DMS114 treated with DMSO at 0.1 percent for 48 hours (cell line): ENCODE data around the gene DOCK3.
"Not testable (repeated sequence)": the region's sequence is repeated elsewhere in the genome, so short reads cannot be mapped to it uniquely, and the experiment has no call there.

Source experiments
- DNase-seq: peaks from one replicate; lab custom pipeline; 2025; ENCODE audit not compliant: unreplicated experiment; lab: John Stamatoyannopoulos, UW

DOCK3 gene

GRCh38 chr3:51092141-51092540, 417.4 kb downstream of the DOCK3 start:
- DNase-seq, result not testable (repeated sequence)

DNA sequence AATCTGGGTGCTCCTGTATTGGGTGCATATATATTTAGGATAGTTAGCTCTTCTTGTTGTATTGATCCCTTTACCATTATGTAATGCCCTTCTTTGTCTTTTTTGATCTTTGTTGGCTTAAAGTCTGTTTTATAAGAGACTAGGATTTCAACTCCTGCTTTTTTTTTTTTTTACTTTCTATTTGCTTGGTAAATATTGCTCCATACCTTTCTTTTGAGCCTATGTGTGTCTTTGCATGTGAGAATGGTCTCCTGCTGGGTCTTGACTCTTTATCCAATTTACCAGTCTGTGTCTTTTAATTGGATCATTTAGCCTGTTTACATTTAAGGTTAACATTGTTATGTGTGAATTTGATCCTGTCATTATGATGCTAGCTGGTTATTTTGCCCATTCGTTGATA, 420.1 kb downstream of the DOCK3 start:
- DNase-seq, result not testable (repeated sequence)

- DNase-seq, result peak; percentile 32
Measured at GRCh38 chr3:51099794-51100535, 425.2 kb downstream of the DOCK3 start.

GRCh38 chr3:51100536-51100851, 425.8 kb downstream of the DOCK3 start:
- DNase-seq, result no peak

DNA sequence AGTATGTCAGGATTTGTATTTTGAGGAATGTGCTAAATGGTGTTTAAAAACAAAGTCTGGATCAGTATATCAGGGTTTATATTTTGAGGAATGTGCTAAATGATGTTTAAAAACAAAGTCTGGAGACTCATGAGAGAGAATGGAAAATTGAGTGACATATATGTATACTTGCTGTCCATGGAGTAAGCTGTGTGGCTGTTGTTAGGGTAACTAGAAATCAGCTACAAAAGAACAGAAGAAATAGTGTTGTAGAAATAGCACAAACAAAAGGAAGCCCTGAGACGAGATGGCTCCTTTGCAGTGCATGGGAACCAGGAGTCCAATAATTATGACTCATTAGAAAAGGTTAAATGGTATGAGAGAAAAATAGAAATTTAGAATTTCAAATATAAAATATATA, 427.7 kb downstream of the DOCK3 start:
- DNase-seq, result no peak

DNA sequence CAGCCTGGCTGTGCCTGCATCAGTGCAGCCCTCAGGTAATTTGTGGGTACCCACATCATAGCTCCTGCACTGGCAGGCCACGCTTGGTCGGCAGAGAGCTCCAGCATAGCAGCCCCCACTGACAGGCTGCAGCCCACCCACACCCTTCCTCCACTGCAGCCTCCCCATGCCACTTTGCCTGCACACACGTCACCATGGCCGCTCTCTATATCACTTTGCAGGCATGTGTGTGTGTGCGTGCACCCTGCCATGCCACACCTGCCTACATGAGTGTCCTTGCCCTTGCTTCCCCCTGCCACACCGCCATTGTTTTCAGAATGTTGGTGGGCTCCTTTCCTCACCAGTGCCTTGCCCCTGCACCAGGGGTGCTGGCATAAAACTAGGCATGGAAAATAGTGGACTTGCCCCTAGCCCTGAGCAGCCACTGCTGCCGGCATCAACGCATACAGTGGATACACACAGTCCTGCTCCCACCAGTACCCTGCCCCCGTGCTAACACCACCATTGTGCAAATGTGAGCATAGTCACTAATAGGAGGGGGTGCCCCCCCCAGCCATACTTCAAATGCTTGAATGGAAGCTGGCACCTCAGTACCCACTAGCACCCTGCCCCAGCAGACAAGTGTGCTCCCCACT, 431.6 kb downstream of the DOCK3 start:
- no peak for DNase-seq

- no peak for DNase-seq
Measured at GRCh38 chr3:51110586-51110985, 435.9 kb downstream of the DOCK3 start.

- DNase-seq, result no peak
Measured at GRCh38 chr3:51122944-51123343, 448.2 kb downstream of the DOCK3 start.

DNA sequence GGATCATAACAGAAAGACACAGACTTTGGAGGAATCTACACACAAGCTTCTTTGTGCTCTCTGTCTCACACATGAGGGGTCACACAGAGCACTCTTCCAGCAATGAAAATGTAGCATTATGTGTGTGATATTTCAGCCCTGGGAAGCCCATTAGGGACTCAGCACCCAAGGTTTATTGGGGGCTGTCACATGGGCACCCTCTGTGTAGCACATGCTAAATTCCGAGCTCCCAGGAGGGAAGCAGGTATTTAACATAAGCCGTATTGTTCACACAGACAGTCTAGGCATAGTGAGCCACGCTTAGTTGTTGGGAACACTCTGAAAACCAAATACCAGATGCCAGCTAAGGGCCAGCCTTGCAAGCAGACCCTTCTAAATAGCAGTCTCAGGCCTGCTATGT, 448.8 kb downstream of the DOCK3 start:
- no peak for DNase-seq

DNA sequence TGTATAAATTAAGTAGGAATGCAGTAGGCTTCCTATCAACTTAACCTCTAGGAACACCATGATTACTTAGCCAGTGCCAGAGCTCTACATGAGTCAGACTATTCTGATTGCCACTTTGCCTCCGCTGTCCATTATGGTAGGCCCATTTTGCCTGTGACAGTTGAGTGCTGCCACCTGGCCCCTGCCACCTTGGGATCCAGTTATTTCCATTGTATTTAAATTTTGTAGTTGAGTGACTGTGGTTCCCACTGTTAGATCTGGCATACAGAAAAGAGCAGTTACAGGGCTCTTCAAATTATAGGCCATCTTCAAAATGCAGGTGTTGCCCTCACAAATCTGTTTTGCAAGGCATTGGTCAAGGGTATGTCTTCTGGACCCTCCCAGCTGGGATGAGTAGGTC, 456.9 kb downstream of the DOCK3 start:
- not testable (repeated sequence) for DNase-seq

DNA sequence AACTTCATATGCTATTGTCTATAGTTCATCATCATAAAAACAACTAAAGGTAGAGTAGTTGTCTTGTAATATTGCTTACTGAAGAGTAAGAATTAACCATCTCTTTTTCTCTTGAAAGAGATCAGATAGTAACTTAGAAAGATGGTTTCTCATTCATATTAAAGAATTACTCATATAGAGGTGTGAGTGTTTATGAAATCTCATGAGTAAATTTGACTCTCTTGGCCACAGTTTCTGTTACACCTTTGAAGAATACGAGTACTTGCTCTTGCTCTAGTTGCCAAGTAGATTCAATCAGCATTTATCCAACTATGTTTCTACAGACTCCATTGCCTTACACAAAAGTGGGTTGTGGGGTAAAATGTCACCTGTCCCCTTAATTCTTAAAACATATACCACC, 463.0 kb downstream of the DOCK3 start:
- no peak for DNase-seq

DNA sequence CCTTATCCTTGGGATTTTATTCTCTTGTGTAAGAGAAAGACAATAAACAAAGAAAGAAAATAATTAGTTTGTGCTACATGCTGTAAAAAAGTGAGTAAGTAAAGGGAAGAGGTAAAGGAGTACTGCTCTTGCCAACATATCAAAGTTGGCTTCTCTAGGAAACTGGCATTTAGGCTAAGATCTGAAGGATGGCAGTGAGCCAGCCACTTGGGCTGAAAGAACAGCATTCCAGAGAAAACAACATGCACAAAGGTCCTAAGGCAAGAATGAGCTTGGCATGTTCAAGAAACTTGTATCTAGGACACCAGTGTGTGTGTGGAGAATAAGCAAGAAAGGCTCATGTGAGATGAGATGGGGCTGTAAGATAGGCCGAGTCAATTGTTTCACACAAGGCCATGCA, 464.9 kb downstream of the DOCK3 start:
- no peak for DNase-seq

GRCh38 chr3:51141573-51141972, 466.8 kb downstream of the DOCK3 start:
- no peak for DNase-seq

DNA sequence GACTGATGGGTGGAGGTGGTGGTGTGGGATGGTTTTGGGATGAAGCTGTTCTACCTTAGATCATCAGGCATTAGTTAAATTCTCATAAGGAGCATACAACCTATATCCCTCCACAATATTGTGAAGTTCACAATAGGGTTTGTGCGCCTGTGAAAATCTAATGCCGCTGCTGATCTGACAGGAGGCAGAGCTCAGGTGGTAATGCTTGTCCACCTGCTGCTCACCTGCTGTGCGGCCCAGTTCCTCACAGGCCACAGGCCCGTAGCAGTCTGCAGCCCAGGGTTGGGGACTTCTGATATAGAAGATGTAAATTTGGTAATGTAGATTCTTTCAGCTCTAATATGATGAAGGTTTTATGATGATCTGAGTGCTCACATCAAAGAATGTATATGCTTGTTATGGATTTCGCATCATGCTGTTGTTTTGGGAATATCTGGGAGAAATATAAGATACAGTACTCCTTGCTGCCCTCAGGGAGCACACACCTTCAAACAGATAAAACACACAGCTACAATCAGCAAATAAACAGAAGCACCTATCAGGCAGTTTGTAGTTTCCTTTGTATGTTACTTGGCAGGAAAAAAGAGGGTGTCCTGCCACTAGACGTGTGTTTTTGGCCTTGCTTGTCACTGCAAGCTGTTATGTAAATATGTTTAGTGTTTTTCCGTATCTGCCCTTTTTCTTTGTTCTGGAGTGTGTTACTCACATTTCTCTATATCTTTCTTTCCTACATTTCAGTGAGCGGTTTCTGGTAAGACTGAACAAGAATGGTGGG, 471.3 kb downstream of the DOCK3 start:
- DNase-seq, result no peak

GRCh38 chr3:51146781-51147180, 472.1 kb downstream of the DOCK3 start:
- DNase-seq, result no peak

- no peak for DNase-seq
Measured at GRCh38 chr3:51156147-51156546, 481.4 kb downstream of the DOCK3 start.

DNA sequence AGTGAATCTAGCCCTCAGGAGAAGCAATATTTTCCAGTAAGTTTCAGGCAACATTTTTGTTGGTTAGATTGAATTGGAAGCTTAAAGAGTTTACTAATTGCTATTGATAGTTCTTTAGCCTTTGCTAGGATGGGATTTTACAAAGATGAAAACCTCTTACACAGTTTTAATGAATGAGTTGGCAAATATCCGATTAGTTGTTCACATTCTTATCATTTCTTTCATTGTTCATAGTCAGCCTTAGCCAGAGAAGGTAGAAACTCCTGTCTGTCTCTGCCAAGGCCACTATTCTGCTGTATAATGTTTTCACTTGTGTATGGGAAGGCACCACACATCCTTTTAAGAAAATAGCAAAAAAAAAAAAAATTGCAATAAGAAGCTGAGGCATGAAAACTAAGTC, 488.3 kb downstream of the DOCK3 start:
- no peak for DNase-seq

- DNase-seq, result no peak
Measured at GRCh38 chr3:51173518-51174271, 499.0 kb downstream of the DOCK3 start.

DNA sequence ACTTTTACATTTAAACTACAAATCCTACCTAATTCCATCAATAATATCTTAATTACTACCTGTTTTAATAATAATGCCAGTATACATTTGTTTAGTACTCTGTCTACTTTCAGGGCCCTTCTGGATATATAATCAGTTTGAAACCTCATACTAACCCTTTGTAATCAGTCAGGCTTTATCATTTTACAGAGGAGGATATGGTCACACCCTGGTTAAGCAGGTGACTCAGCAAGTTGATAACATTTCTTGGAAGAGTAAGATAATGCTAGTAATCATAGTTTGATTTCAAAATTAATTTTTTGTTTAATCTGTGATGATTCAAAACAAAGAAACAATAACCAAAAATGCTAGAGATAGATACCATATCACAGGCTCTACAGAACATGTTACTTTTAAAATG, 502.2 kb downstream of the DOCK3 start:
- no peak for DNase-seq

GRCh38 chr3:51186446-51186845, 511.7 kb downstream of the DOCK3 start:
- not testable (repeated sequence) for DNase-seq

- DNase-seq, result no peak
Measured at GRCh38 chr3:51190199-51190598, 515.5 kb downstream of the DOCK3 start.
